GM21576 (cell line): Measurements from ENCODE around the gene RPL10A.

Source experiments
- ATAC-seq: cut with Tn5 transposase; IDR thresholded peaks from one replicate; pipeline ENCODE4 v1.9.1; 2021; ENCODE audit warnings: mild to moderate bottlenecking, moderate library complexity; ENCODE audit not compliant: unreplicated experiment

Gene RPL10A

DNA sequence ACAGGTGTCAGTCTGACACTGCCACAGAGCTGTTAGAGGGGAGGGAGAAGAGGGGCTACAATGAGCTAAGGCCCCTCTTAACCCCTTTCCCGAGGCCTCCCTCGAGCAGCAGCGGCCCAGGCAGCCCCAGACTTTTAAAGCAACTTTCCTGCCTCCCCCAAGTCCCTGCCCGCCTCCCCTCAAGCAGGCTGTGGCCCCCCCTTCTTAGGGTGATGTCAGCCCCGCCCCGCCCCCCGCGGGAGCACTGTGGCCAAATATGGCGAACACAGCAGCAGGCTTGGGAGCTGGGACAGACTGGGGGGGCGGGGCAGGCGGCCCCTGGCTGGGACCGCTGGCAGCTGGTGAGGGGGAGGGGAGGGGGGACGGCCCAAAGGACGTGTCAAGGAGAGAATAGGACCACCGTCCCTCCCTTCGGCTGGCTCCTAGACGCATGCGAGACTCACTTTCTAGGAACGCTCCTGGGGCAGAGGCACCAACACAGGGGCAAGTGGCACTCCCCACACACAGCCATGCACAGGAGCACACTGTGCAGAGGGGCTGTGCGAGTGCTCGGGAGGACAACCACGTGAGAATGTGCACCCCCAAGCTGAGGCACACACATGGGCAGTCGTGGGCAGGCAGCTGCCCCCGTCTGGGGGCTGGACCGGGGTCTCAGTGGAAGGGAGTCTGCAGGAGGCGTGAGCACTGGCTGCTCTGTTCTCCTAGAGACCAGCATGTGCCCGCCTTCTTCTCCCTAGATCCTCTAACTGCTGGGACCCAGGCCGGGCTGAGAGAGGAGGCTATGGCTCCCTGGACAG is 22.0 kb downstream of the RPL10A start:
- ATAC-seq: no peak

GRCh38 chr6:35490821-35491557 is 22.8 kb downstream of the RPL10A start:
- ATAC-seq: no peak

DNA sequence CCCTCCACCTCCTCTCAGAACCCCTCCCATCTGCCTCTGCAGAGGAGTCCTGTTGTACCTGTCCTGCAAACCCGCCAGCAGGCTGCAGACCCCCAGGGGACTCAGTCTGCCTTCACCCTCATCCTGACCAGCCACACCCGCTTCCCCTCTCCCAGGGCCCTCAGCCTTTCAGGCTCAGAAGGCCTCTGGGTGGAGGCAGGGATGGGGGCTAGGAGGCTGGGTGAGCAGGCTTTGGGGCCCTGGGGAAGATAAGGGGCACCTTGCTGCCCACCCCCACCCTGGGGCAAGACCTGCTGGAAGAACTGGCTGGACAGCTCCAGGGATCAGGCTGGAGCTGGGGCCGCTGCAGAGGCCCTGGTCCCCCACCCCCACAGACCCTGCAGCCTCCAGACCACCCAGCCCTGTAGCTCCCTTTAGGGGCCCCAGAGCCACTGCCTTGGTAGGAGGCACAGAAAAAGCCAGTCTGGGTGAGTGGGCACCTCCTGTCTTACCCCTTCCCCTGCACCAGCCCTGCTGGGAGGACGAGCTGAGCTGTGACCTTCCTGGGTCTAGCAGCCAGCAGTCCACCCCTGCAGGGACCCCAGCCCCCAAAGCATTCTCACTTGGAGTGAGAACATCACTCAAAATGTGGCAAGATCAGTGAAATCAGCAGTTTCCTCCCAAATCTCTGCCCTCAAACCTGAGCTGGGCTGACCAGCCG is 23.5 kb downstream of the RPL10A start:
- ATAC-seq: no peak

- no peak for ATAC-seq
Observed at GRCh38 chr6:35492258-35492973, 24.2 kb downstream of the RPL10A start.

GRCh38 chr6:35492974-35493284 is 24.7 kb downstream of the RPL10A start:
- no peak for ATAC-seq

- ATAC-seq: no peak
Observed at GRCh38 chr6:35493307-35493983, 25.2 kb downstream of the RPL10A start.

DNA sequence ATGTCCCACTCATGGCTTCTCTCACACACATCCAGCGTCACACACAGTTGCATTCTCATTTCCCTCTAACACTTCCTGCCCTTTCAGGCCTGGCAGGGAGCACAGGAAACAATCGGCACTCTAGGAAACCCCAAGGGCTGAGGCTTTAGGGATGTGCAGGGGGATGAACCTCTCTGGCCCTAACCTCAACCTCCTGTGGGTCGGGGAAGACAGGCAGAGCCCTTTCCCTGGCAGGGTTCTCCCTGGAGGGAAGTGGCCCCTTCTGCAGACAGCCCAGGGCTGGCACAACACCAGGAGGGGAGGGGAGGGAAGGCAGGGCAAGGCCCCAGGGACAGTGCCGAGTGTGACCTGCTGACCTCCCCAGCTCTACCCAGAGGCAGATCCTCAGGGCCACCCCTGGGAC is 26.0 kb downstream of the RPL10A start:
- ATAC-seq: no peak

DNA sequence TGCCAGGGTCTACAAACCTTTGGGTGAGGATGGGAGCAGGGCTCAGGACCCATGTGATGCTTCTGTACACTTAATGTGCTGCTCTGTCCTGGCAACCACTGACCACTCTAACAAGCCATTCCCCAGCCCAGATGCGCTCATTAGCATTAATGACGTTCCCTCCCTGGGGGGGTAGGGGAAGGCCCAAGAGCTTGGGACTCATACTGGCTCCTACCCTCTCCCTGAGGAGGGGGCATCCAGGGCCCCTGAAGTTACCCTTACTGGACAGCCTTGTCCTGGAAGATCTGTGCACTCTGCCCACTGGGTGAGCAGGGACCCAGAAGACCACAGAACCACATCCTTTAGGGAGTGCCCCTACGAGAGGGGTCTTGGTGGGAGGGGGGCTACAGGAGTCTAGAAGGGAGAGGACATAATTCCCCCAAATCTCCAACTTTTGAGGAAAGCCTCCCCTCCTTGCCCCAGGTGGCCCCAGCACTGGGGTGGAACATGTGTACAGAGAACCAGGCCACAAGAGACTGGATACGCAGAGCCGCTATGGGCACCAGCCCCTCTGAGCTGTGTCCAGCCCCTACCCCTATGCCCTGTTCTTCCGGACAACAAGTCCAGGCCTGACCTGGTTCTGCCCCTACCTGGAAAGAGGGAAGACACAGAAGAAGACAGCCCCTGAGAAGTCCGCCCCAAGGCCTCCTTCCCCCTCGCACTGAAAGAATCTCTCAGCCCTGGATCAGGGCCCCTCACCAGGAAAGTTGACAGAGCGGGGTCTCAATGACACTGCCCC is 27.2 kb downstream of the RPL10A start:
- ATAC-seq: no peak

DNA sequence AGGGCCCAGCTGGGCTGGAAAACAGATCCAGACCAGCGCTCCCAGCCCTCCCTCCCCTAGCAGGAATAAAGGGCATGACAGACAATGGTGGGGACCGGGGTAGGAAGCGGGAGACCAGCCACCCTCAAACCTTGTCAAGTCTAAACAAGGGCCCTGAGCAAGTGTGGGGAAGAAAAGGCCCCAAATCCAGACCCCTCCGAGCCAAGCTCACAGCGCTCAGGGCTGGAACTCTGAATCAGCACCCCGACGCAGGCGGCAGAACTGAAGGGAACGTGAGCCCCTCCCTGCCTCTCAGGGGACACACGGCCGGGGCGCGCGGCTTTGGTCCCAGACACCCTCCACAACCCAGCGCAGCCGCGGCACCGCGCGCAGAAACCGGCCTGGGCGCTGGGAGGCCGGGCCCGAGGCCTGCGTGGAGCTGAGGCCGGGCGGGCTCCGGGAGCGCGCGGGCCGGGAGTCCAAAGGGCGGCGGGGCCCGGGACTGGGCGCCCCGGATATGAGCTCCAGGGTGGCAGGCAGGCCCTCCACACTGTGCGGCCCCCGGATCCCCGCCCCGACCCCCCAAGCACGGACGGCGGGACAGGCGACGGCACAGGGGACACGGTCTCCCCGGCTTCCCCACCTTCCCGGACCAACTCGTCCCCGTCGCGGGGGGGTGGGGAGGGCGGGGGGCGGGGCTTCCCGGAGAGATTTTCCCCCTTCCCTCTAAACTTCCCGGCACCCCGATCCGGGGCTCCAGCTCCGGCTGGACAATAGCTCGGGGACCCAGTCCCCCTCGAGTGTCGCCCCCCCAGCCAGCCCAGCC is 28.0 kb downstream of the RPL10A start:
- no peak for ATAC-seq

DNA sequence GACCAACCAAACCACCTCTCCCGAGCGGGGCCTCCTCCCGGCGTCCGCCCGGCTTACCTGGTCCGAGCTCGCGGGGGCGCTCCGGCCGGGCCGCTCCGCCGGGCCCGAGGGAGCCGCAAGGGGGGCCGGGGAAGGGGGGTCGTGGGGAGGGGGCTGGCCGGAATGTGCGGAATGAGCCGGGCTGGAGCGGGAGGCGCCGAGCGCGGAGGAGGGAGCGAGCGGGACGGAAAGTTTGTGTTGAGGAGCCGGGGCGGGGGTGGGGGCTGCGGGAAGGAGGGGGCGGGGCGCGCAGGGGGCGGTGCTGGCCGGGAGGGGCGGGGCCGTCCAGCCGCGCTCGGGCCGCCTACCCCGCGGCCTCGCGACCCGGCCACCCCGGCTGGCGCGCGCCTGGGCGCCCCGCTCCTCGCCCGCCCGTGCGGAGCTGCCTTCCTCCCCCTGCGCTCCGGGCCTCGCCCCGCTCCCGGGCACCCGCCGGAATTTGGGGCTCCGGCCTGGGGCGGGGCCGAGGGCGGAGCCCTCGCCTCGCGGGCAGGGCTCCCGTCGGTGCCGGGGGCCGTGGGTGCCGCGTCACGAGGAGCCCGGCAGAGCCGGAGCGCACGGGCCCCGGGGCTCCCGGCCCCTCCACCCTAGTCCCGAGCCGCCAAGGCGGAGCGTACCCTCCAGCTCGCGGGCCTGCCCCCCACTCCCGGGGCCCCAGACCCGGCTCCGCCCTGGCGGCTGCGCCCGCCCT is 28.8 kb downstream of the RPL10A start, which contains the start of gene TEAD3:
Gene TEAD3, minus strand, starts transcription at position 239 of the 730 bp plus-strand sequence.
- no peak for ATAC-seq

DNA sequence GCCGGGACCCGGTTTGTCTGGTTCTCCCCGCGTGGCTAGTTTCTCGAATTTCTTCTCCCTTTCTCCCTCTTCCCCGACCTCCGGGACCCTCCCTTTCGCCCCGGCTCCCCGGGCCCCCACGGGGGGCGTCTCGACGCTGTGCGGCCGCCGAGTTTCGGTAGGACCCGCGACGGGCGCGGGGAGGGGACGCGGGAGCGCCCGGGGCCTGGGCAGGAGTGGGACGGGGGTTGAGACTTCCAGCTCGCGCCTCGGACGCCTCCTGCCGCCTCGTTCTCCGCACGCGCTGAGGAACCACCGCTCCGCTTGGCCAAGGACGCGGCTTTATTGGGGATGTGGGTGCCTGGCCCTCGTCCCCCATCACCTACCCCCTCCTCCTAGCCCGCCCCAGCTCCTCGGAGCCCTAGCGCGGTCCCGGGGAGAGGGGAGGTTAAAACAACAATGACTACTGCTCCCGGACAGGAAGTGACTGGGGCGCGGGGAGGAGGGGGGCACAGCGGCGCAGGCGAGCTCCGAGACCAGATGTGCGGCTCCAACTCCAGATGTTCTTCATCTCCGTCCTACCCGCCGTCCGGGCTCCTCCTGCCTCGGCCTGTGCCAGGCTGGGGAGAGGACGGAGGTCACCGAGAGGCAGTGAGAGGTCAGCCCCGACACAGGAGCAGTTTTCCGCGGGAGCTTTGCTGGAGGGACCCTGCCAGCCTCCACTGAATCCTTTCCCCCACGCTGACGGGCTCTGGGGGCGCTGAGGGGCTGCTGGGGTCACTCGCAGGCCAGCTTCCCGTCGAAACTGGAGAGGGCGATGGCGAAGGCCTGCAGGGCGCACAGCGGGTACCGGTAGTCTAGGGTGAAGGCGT is 29.6 kb downstream of the RPL10A start:
- no peak for ATAC-seq

DNA sequence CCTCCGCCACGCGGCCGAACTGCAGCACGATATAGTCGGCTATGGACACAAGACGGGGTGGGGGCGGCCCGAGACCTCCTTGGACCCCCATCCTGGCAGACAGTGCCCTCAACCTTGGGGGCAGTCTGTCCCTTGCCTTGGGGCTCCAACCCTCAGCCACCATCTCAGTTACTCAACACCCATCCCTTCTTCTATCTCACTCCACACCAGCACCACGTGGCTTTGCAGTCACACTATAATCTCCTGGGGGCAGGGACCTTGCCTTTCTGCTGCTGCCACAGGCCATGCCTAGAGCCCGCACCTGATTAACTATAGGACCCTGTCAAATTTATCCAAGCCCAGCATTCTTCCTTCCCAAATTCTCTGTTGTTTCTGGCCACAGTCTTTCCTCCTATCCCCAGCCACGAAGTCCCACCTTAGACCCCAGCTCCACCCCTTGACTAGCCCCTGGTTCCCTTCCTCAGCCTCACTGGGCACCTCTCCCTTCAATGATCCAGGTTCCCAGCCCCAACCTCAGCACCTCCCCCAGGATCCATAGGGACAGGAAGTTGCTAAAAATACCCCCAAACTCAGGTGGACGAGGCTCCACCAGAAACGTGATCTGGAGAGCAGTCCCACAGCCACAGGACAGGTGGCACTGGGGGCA is 30.3 kb downstream of the RPL10A start:
- ATAC-seq: no peak

GRCh38 chr6:35499372-35499771 is 31.2 kb downstream of the RPL10A start:
- ATAC-seq: no peak

GRCh38 chr6:35500782-35501181 is 32.6 kb downstream of the RPL10A start:
- ATAC-seq: no peak

DNA sequence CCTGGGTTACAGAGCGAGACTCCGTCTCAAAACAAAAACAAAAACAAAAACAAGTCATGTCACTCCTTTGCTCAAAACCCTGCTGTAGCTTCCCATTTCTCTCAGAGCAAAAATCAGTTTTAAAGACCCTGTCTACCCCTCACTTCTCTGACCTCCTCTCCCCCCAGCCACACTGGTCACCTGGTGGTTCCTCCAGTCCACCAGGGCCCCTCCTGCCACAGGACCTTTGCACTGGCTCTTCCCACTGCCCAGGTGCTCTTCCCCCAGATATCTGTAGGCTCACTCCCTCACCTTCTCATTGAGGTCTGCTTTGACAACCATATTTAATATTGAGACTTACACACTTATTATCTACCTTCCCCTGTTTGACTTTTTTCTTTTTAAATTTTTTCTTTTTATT is 33.6 kb downstream of the RPL10A start:
- ATAC-seq: no peak

- ATAC-seq: no peak
Observed at GRCh38 chr6:35503534-35503933, 35.3 kb downstream of the RPL10A start.

DNA sequence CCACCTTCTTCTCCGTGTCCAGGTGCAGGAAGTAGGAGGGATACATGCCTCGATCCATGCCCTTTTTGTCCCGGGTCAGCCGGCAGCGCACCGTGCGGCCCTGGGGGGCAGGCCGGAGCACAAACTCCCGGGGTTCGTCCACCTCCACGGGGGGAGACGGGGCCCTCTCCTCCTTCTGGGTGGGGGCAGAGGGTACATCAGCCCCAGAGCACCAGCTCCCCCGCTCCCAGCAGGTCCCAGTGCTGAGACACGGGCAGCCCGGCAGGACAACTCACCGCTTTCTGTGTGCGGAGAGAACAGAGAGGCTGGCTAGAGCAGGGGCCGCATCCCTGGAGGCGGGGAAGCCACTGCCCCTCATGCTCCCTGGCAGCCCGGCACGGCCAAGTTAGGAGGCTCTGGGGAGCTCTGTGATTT is 37.8 kb downstream of the RPL10A start:
- no peak for ATAC-seq
